ENCODE data around the gene SERPINB6. TPM values are rescaled to one million over a fixed set of nuclear protein-coding genes. Genes with fewer than 3 reads are reported as not detected.

Gene SERPINB6
- total and polyA plus RNA-seq, 4 donors = 24.0 to 32.4 (median 31.8) TPM

DNA sequence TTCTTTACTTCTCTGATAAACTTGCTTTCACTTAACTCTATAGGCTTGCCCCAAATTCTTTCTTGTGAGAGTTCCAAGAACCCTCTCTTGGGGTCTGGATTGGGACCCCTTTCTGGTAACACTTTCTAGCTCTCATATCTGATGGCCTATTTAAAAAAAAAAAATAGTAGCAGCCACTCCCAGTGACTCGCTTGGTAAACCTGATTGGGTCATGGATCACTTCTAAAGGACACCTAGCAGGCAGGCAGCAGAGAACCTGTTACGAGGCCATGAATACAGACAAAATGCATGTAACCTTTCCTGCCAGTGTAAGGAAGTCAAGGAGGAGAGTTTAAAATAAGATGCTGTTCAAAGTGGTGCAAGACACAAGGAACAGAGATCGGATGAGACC lies 9.1 kb upstream of the SERPINB6 start:
- no peak overlapping the region for H3K27ac ChIP-seq (ENCODE audit: low read depth in 1 of 2, low read length in 2 of 2)
- H3K27me3 ChIP-seq (ENCODE audit: control insufficient read depth in 4 of 4, insufficient read depth in 4 of 4, low read length in 3 of 4) = no peaks in the 10 kb centered on the region
- TF ChIP-seq HNF4A (conservative IDR thresholded peaks at IDR 0.05) (no peak), GABPA (IDR thresholded peaks at IDR 0.05 in 1 of 2, conservative IDR thresholded peaks at IDR 0.05 in 1 of 2) (no peak), YY1 (IDR thresholded peaks at IDR 0.05) (no peak), EGR1 (IDR thresholded peaks at IDR 0.05; ENCODE audit: low read depth in 2 of 2) (no peak), TAF1 (conservative IDR thresholded peaks at IDR 0.05) (no peak), NR2F2 (IDR thresholded peaks at IDR 0.05) (no peak), HNF4G (IDR thresholded peaks at IDR 0.05) (no peak), JUND (IDR thresholded peaks at IDR 0.05) (no peak), FOXA2 (IDR thresholded peaks at IDR 0.05) (no peak), RAD21 (IDR thresholded peaks at IDR 0.05) (no peak), FOXA1 (IDR thresholded peaks at IDR 0.05) (no peak)
- TF ChIP-seq, protein P1, sequence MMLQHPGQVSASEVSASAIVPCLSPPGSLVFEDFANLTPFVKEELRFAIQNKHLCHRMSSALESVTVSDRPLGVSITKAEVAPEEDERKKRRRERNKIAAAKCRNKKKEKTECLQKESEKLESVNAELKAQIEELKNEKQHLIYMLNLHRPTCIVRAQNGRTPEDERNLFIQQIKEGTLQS (IDR thresholded peaks at IDR 0.05) = no peak
- TF ChIP-seq, protein P2, sequence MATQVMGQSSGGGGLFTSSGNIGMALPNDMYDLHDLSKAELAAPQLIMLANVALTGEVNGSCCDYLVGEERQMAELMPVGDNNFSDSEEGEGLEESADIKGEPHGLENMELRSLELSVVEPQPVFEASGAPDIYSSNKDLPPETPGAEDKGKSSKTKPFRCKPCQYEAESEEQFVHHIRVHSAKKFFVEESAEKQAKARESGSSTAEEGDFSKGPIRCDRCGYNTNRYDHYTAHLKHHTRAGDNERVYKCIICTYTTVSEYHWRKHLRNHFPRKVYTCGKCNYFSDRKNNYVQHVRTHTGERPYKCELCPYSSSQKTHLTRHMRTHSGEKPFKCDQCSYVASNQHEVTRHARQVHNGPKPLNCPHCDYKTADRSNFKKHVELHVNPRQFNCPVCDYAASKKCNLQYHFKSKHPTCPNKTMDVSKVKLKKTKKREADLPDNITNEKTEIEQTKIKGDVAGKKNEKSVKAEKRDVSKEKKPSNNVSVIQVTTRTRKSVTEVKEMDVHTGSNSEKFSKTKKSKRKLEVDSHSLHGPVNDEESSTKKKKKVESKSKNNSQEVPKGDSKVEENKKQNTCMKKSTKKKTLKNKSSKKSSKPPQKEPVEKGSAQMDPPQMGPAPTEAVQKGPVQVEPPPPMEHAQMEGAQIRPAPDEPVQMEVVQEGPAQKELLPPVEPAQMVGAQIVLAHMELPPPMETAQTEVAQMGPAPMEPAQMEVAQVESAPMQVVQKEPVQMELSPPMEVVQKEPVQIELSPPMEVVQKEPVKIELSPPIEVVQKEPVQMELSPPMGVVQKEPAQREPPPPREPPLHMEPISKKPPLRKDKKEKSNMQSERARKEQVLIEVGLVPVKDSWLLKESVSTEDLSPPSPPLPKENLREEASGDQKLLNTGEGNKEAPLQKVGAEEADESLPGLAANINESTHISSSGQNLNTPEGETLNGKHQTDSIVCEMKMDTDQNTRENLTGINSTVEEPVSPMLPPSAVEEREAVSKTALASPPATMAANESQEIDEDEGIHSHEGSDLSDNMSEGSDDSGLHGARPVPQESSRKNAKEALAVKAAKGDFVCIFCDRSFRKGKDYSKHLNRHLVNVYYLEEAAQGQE (IDR thresholded peaks at IDR 0.05) = no peak
- TF ChIP-seq, protein P3, sequence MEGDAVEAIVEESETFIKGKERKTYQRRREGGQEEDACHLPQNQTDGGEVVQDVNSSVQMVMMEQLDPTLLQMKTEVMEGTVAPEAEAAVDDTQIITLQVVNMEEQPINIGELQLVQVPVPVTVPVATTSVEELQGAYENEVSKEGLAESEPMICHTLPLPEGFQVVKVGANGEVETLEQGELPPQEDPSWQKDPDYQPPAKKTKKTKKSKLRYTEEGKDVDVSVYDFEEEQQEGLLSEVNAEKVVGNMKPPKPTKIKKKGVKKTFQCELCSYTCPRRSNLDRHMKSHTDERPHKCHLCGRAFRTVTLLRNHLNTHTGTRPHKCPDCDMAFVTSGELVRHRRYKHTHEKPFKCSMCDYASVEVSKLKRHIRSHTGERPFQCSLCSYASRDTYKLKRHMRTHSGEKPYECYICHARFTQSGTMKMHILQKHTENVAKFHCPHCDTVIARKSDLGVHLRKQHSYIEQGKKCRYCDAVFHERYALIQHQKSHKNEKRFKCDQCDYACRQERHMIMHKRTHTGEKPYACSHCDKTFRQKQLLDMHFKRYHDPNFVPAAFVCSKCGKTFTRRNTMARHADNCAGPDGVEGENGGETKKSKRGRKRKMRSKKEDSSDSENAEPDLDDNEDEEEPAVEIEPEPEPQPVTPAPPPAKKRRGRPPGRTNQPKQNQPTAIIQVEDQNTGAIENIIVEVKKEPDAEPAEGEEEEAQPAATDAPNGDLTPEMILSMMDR (IDR thresholded peaks at IDR 0.05; ENCODE audit: low read depth, low read length, missing input control) = no peak
- TF ChIP-seq, protein P4, sequence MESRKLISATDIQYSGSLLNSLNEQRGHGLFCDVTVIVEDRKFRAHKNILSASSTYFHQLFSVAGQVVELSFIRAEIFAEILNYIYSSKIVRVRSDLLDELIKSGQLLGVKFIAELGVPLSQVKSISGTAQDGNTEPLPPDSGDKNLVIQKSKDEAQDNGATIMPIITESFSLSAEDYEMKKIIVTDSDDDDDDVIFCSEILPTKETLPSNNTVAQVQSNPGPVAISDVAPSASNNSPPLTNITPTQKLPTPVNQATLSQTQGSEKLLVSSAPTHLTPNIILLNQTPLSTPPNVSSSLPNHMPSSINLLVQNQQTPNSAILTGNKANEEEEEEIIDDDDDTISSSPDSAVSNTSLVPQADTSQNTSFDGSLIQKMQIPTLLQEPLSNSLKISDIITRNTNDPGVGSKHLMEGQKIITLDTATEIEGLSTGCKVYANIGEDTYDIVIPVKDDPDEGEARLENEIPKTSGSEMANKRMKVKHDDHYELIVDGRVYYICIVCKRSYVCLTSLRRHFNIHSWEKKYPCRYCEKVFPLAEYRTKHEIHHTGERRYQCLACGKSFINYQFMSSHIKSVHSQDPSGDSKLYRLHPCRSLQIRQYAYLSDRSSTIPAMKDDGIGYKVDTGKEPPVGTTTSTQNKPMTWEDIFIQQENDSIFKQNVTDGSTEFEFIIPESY (IDR thresholded peaks at IDR 0.05) = no peak
- TF ChIP-seq, protein P5, sequence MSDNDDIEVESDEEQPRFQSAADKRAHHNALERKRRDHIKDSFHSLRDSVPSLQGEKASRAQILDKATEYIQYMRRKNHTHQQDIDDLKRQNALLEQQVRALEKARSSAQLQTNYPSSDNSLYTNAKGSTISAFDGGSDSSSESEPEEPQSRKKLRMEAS (IDR thresholded peaks at IDR 0.05) = no peak
- no peak overlapping the region for H3K9ac ChIP-seq (ENCODE audit: low read depth in 1 of 2, low read length in 2 of 2)
- no peaks in the 10 kb centered on the region for H3K36me3 ChIP-seq (ENCODE audit: control insufficient read depth in 4 of 4, insufficient read depth in 3 of 4, low read depth in 1 of 4, low read length in 3 of 4)
- no peaks in the 10 kb centered on the region for H3K9me3 ChIP-seq (ENCODE audit: control insufficient read depth in 4 of 4, low read length in 3 of 4)
- H3K4me3 ChIP-seq (ENCODE audit: low read depth in 1 of 3, low read length in 3 of 3) = no peak overlapping the region
- no peaks in the 10 kb centered on the region for H3K4me1 ChIP-seq (ENCODE audit: control insufficient read depth in 4 of 4, insufficient read depth in 4 of 4, low read length in 3 of 4)
- no peak for DNase-seq (ENCODE audit: low spot score)
- 89% methylated on average over 3 of the region's 3 CpGs for WGBS
